BE2C (cell line): ENCODE results near the gene OR1F1.
"Not testable (repeated sequence)": the region's sequence is repeated elsewhere in the genome, so short reads cannot be mapped to it uniquely, and the experiment has no call there.

Experiments
- DNase-seq: peaks from one replicate; pipeline ENCODE4 v3.0.0-alpha.2; 2020
- H3K27me3 ChIP-seq: fragments of 250-450 bp; sonication (Bioruptor Pico); 2 replicates; pipeline ENCODE4 v1.5.1; 2020; ENCODE audit warnings: mild to moderate bottlenecking
- H3K36me3 ChIP-seq: fragments of 250-450 bp; sonication (Bioruptor Pico); 2 replicates; pipeline ENCODE4 v1.5.1; 2020; ENCODE audit warnings: mild to moderate bottlenecking
- H3K4me1 ChIP-seq: fragments of 250-450 bp; sonication (Bioruptor Pico); 2 replicates; pipeline ENCODE4 v1.5.1; 2020
- H3K4me3 ChIP-seq: 2 replicates; pipeline ENCODE4 v1.5.1; 2011; ENCODE audit warnings: low read depth, low read length
- H3K9me3 ChIP-seq: fragments of 250-450 bp; sonication (Bioruptor Pico); 2 replicates; pipeline ENCODE4 v1.5.1; 2020
- TF ChIP-seq, protein P1 (sequence below): IDR thresholded peaks from 2 replicates; pipeline ENCODE4 v1.5.1; 2012; ENCODE audit warnings: mild to moderate bottlenecking, low read depth, low read length

OR1F1 gene

DNA sequence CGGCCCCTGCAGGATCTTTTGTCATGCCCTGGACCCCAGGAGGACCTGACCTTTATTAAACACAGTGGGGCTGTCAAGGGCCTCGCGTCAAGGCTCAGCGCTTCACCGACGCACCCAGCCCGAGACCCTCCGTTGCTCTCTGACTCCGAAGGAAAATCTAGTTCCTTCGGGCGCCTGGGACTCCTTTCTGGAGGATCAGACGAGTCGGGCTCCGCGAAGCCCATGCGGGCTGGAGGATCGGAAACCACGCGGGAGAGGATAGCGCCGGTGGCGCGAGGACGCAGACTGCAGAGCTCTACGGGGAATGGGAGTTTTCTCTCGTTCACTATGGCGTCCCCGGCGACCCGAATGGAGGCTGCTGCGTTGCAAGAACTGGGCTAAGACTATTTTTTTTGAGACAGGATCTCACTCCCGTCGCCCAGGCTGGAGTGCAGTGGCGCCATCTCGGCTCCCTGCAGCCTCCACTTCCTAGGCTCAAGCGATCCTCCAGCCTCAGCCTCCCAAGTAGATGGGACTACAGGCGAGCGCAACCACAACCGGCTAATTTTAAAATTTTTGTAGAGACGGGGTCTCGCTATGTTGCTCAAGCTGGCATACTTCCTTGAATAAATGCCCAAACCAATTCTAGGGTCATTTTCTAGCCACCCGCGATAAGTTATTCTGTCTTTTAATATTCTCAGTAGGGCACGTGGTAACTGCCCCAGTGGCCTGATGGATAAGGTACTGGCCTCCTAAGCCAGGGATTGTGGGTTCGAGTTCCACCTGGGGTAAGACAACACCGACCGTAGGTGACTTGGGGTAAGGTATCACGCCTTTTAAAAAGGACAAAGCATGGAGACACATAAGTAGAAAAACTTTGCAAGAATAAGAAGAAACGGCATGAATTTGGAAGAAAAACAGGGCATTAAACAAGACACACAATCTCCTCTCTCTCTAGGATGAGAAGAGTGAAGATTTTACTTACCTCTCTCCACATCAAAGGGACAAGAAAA lies 5.5 kb downstream of the OR1F1 start:
- TF ChIP-seq, protein P1, sequence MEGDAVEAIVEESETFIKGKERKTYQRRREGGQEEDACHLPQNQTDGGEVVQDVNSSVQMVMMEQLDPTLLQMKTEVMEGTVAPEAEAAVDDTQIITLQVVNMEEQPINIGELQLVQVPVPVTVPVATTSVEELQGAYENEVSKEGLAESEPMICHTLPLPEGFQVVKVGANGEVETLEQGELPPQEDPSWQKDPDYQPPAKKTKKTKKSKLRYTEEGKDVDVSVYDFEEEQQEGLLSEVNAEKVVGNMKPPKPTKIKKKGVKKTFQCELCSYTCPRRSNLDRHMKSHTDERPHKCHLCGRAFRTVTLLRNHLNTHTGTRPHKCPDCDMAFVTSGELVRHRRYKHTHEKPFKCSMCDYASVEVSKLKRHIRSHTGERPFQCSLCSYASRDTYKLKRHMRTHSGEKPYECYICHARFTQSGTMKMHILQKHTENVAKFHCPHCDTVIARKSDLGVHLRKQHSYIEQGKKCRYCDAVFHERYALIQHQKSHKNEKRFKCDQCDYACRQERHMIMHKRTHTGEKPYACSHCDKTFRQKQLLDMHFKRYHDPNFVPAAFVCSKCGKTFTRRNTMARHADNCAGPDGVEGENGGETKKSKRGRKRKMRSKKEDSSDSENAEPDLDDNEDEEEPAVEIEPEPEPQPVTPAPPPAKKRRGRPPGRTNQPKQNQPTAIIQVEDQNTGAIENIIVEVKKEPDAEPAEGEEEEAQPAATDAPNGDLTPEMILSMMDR = no peak

DNA sequence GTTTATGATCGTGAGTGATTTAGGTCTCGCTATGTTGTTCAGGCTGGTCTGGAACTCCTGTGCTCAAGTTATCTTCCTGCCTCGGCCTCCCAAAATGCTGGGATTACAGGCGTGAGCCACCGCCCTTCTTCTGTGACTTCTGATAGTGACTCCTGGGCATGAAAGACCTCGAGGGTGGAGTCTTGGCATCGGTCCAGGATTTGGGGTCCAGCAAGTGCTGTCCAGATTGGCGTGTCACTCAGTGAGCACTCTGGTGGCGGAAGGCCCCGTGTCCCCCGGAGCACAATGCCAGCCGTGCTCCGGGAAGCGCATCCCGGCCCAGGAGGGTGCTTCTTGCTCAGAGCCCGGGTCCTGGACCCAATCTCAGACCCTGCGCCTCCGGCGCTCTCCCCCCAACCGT lies 6.8 kb downstream of the OR1F1 start:
- Histone ChIP-seq H3K27me3 (peaks cover 29% of the 10 kb centered on the region), H3K9me3 (no peaks in the 10 kb centered on the region), H3K36me3 (no peaks in the 10 kb centered on the region), H3K4me1 (no peaks in the 10 kb centered on the region), H3K4me3 (peak overlapping the region; percentile 10)
- peak; percentile 31 for DNase-seq
- TF ChIP-seq, protein P1 = no peak

More for the DNA sequence above, 5.5 kb downstream of the OR1F1 start:
- H3K4me1 ChIP-seq = no peaks in the 10 kb centered on the region
- H3K9me3 ChIP-seq = no peaks in the 10 kb centered on the region
- H3K36me3 ChIP-seq = no peaks in the 10 kb centered on the region
- H3K4me3 ChIP-seq = no peak overlapping the region
- DNase-seq = no peak
- peaks cover 22% of the 10 kb centered on the region for H3K27me3 ChIP-seq

DNA sequence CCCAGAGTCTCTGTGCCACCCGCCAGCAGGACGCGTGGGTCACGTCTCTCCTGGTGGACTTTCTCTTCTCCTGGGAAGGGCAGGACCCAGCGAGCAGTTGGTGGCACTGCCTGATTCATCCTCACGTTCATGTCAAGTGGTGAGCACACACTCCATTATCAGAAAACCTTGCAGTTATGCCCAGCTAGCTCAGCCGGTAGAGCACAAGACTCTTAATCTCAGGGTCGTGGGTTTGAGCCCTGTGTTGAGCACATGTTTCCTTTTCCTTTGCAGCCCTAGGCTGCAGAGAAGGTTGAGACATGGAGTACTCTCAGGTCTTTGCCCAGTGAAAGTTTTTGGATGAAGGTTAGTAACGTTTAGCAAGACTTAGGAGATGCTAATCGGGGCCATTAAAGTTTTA lies 8.0 kb downstream of the OR1F1 start:
- Histone ChIP-seq H3K9me3 (no peaks in the 10 kb centered on the region), H3K36me3 (no peaks in the 10 kb centered on the region), H3K4me3 (no peak overlapping the region), H3K27me3 (peaks cover 37% of the 10 kb centered on the region), H3K4me1 (no peaks in the 10 kb centered on the region)
- TF ChIP-seq, protein P1 = no peak
- DNase-seq = no peak

DNA sequence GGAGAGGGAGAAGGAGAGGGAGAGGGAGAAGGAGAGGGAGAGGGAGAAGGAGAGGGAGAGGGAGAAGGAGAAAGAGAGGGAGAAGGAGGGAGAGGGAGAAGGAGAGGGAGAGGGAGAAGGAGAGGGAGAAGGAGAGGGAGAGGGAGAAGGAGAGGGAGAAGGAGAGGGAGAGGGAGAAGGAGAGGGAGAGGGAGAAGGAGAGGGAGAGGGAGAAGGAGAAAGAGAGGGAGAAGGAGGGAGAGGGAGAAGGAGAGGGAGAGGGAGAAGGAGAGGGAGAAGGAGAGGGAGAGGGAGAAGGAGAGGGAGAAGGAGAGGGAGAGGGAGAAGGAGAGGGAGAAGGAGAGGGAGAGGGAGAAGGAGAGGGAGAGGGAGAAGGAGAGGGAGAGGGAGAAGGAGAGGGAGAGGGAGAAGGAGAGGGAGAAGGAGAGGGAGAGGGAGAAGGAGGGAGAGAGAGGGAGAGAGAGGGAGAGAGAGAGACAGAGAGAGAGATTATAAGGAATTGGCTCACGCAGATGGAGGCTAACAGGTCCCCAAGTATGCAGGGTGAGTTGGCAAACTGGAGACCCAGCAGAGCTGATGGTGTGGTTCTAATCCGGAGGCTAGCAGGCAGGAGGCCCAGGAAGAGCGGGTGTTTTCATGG lies 9.8 kb downstream of the OR1F1 start:
- not testable (repeated sequence) for H3K4me3 ChIP-seq, H3K36me3 ChIP-seq, H3K4me1 ChIP-seq, H3K9me3 ChIP-seq, DNase-seq
- peaks cover 46% of the 10 kb centered on the region for H3K27me3 ChIP-seq

DNA sequence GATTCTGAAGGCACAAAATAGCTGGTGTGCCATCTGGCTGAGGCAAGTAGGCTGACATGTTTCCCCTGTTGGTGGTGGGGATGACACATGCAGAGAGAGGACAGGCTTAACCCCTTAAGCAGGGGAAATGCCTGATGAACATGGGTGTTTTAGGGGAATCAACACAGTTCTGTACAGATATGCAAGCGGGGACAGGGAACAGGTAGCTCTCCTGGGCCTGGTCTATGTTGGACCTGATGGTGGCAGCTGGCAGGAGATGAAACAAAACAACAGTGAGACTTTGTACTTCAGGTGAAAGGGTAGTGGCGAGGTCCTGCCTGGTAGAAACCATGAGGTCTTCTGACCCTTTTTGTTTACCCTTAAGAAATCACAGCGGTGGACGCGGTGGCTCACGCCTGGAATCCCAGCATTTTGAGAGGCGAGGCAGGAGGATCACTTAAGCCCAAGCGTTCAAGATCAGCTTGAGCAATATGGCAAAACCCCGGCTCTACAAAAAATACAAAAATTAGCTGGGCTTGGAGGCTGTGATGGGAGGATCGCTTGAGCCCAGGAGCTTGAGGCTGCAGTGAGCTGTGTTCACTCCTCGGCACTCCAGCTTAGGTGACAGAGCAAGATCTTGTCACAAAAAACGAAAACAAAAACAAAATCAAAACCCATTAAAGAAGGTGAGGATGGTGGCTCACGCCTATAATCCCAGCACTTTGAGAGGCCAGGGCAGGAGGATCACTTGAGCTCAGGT lies 10.5 kb downstream of the OR1F1 start:
- Histone ChIP-seq H3K4me3 (no peak overlapping the region), H3K4me1 (no peaks in the 10 kb centered on the region), H3K27me3 (peaks cover 53% of the 10 kb centered on the region), H3K36me3 (no peaks in the 10 kb centered on the region), H3K9me3 (no peaks in the 10 kb centered on the region)
- DNase-seq = no peak
- TF ChIP-seq, protein P1 = no peak

DNA sequence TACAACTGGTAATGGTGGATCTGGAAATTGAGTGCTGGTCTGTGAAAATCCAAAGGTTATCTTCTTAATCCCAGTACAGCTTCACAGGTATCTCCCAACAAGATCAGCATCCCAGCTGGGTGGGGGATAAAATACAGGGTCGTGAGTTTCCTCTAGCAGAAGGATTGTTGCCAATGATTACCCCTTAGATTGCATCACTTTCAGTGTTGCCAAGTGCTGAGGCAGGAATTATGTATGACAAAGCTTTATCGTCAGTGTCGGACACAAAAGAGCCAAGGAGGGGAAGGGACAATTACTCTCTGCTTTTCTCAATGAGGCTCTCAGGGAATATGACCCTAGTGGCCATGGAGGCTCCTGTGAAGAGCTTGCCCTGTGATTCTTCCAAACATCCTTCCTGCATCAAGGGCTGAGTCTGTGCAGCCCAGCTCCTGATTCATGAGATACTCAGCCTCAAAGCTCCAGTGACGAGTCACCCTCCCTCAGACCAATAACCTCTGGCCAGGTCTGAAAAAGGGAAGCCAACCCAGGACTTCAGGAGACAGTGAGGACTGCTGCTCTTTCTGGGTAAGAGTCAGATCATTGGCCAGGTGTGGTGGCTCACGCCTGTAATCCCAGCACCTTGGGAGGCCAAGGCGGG lies 15.0 kb downstream of the OR1F1 start:
- Histone ChIP-seq H3K4me3 (no peak overlapping the region), H3K9me3 (0 out of 2 replicates have a peak, but pooled peaks cover 4% of the 10 kb centered on the region), H3K27me3 (peaks cover 47% of the 10 kb centered on the region), H3K4me1 (no peaks in the 10 kb centered on the region), H3K36me3 (no peaks in the 10 kb centered on the region)
- DNase-seq = no peak
- TF ChIP-seq, protein P1 = no peak

DNA sequence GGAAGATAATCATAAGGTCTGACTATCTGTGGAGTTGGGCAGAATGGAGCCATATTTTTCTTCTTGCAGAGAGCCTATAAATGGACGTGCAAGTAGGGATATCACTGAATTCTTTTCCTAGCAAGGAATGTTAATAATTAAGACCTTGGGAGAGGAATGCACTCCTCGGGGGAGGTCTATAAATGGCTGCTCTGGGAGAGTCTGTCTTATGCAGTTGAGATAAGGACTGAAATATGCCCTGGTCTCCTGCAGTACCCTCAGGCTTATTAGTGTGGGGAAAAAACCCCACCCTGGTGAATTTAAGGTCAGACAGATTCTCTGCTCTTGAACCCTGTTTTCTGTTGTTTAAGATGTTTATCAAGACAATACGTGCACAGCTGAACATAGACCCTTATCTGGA lies 17.9 kb downstream of the OR1F1 start:
- peaks cover 28% of the 10 kb centered on the region for H3K27me3 ChIP-seq
- not testable (repeated sequence) for H3K4me3 ChIP-seq, H3K36me3 ChIP-seq, DNase-seq, H3K9me3 ChIP-seq, H3K4me1 ChIP-seq
